ENCODE measurements around the gene RAPH1. TPM values are rescaled to one million over a fixed set of nuclear protein-coding genes. Genes with fewer than 3 reads are reported as not detected.

Gene RAPH1
- total RNA-seq, 1 experiment from 2014 or later = 7.0 TPM

- Histone ChIP-seq H3K4me1 (ENCODE audit: insufficient read depth, low read length) (no peaks in the 10 kb centered on the region), H3K27ac (ENCODE audit: low read length) (no peak overlapping the region), H4K20me1 (ENCODE audit: low read length) (no peaks in the 10 kb centered on the region), H2AFZ (ENCODE audit: low read length) (no peak overlapping the region), H3F3A (ENCODE audit: low read length, unreplicated experiment) (no peaks in the 10 kb centered on the region), H3K9me3 (ENCODE audit: low read length) (no peaks in the 10 kb centered on the region), H3K27me3 (ENCODE audit: low read length) (no peaks in the 10 kb centered on the region), H3K4me2 (ENCODE audit: low read length) (no peak overlapping the region), H3K9me2 (replicated peaks; ENCODE audit: low read length) (no peaks in the 10 kb centered on the region), H3K36me3 (ENCODE audit: low read depth, low read length) (no peaks in the 10 kb centered on the region; the same call in 1 of the 2 replicates), H3K79me2 (ENCODE audit: low read length) (no peaks in the 10 kb centered on the region), H3K4me3 (ENCODE audit: low read length) (no peak overlapping the region), H3K9ac (ENCODE audit: low read length) (no peak overlapping the region)
- ATAC-seq = no peak
- ChIA-PET CTCF (no interaction called here), POLR2A (ENCODE audit: unreplicated experiment) (no interaction called here)
- DNase-seq = no peak
- intact Hi-C loops (cut with micrococcal nuclease) = no loop called here
- TF ChIP-seq CTCF (conservative IDR thresholded peaks at IDR 0.05; ENCODE audit: low read depth, low read length) = no peak
- no peak for TF ChIP-seq EZH2 (IDR thresholded peaks at IDR 0.05; ENCODE audit: low read length, unreplicated experiment)
- TF ChIP-seq EZH2phosphoT487 (IDR thresholded peaks at IDR 0.05; ENCODE audit: borderline replicate concordance, low read length) = no peak
- no TSS peak for BruUV-seq (replicated peaks)
Observed at GRCh38 chr2:203438528-203438927, 96.6 kb downstream of the RAPH1 start.

DNA sequence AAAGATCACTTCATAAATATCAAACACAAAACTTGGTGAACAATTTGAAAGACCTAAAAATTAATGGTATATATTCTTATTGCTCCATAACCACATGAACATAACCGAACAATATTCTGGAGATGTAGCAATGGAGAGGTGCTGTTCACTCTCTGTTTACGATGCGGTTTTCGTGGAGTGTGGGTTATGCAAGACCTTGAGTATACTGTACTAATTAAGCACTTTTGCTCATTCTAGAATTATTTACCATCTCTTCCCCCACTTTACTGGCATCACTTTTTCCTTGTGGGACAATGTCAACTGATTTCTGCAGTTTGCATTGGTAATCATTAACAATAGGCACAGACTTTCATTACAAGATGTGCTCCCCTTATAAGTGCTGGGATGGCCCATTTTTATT lies 97.6 kb downstream of the RAPH1 start:
- Histone ChIP-seq H2AFZ (ENCODE audit: low read length) (no peak overlapping the region), H3K9me2 (replicated peaks; ENCODE audit: low read length) (no peaks in the 10 kb centered on the region), H3K9me3 (ENCODE audit: low read length) (no peaks in the 10 kb centered on the region), H3K4me3 (ENCODE audit: low read length) (no peak overlapping the region), H3K79me2 (ENCODE audit: low read length) (no peaks in the 10 kb centered on the region), H3K4me1 (ENCODE audit: insufficient read depth, low read length) (no peaks in the 10 kb centered on the region), H3K36me3 (ENCODE audit: low read depth, low read length) (no peaks in the 10 kb centered on the region; the same call in 1 of the 2 replicates), H3F3A (ENCODE audit: low read length, unreplicated experiment) (no peaks in the 10 kb centered on the region), H4K20me1 (ENCODE audit: low read length) (no peaks in the 10 kb centered on the region), H3K27me3 (ENCODE audit: low read length) (no peaks in the 10 kb centered on the region), H3K9ac (ENCODE audit: low read length) (no peak overlapping the region), H3K27ac (ENCODE audit: low read length) (no peak overlapping the region), H3K4me2 (ENCODE audit: low read length) (no peak overlapping the region)
- DNase-seq (no peak), ATAC-seq (no peak)
- TF ChIP-seq EZH2phosphoT487 (IDR thresholded peaks at IDR 0.05; ENCODE audit: borderline replicate concordance, low read length) = no peak
- no peak for TF ChIP-seq CTCF (conservative IDR thresholded peaks at IDR 0.05; ENCODE audit: low read depth, low read length)
- no peak for TF ChIP-seq EZH2 (IDR thresholded peaks at IDR 0.05; ENCODE audit: low read length, unreplicated experiment)
- no TSS peak for BruUV-seq (replicated peaks)
- CTCF ChIA-PET = no interaction called here
- POLR2A ChIA-PET (ENCODE audit: unreplicated experiment) = no interaction called here
- intact Hi-C loops (cut with micrococcal nuclease) = no loop called here

GRCh38 chr2:203436496-203436895 lies 98.6 kb downstream of the RAPH1 start:
- no peaks in the 10 kb centered on the region for H3K79me2 ChIP-seq (ENCODE audit: low read length)
- no peaks in the 10 kb centered on the region for H4K20me1 ChIP-seq (ENCODE audit: low read length)
- no peaks in the 10 kb centered on the region for H3K9me3 ChIP-seq (ENCODE audit: low read length)
- intact Hi-C loops (cut with micrococcal nuclease) = no loop called here
- CTCF ChIA-PET = no interaction called here
- no peak for DNase-seq
- no peaks in the 10 kb centered on the region; the same call in 1 of the 2 replicates for H3K36me3 ChIP-seq (ENCODE audit: low read depth, low read length)
- H2AFZ ChIP-seq (ENCODE audit: low read length) = no peak overlapping the region
- TF ChIP-seq CTCF (conservative IDR thresholded peaks at IDR 0.05; ENCODE audit: low read depth, low read length) (no peak), EZH2phosphoT487 (IDR thresholded peaks at IDR 0.05; ENCODE audit: borderline replicate concordance, low read length) (no peak), EZH2 (IDR thresholded peaks at IDR 0.05; ENCODE audit: low read length, unreplicated experiment) (no peak)
- ATAC-seq = no peak
- no peak overlapping the region for H3K4me3 ChIP-seq (ENCODE audit: low read length)
- H3K9me2 ChIP-seq (replicated peaks; ENCODE audit: low read length) = no peaks in the 10 kb centered on the region
- H3K4me1 ChIP-seq (ENCODE audit: insufficient read depth, low read length) = no peaks in the 10 kb centered on the region
- no peak overlapping the region for H3K9ac ChIP-seq (ENCODE audit: low read length)
- no peak overlapping the region for H3K4me2 ChIP-seq (ENCODE audit: low read length)
- H3K27ac ChIP-seq (ENCODE audit: low read length) = no peak overlapping the region
- no peaks in the 10 kb centered on the region for H3K27me3 ChIP-seq (ENCODE audit: low read length)
- no TSS peak for BruUV-seq (replicated peaks)
- no peaks in the 10 kb centered on the region for H3F3A ChIP-seq (ENCODE audit: low read length, unreplicated experiment)
- POLR2A ChIA-PET (ENCODE audit: unreplicated experiment) = no interaction called here
